Adrenal gland (tissue), 12 donors: ENCODE results near the gene MUC6. TPM values are rescaled to one million over a fixed set of nuclear protein-coding genes. Genes with fewer than 3 reads are reported as not detected.

Source experiments
- DNase-seq, 7 donors: peaks; one replicate each; pipeline ENCODE4 v3.0.0-alpha.2; 2019 to 2020
- H3K27ac ChIP-seq, 5 donors: fragments of 200-600 bp; sonication (generic) in 4 of 5; 1 replicate in 3 of 5; 2 replicates in 2 of 5; pipeline versions ENCODE4 v1.5.1 to v1.8.0; 2016 to 2020; ENCODE audit warnings: mild to moderate bottlenecking in 1 of 5
- H3K27me3 ChIP-seq: fragments of 200-600 bp; 2 replicates; pipeline ENCODE4 v1.8.0; 2021
- H3K36me3 ChIP-seq, 2 donors: fragments of 200-600 bp; replicated peaks in 1 of 2; 1 replicate in 1 of 2; 2 replicates in 1 of 2; pipeline versions ENCODE4 v1.5.1 to v1.8.0; 2018 to 2022
- H3K4me1 ChIP-seq, 2 donors: fragments of 200-600 bp; replicated peaks in 1 of 2; 1 replicate in 1 of 2; 2 replicates in 1 of 2; pipeline versions ENCODE4 v1.5.1 to v1.8.0; 2018 to 2021
- H3K4me3 ChIP-seq, 4 donors: fragments of 200-600 bp; sonication (generic) in 3 of 4; one replicate each; pipeline ENCODE4 v1.5.1; 2016 to 2018
- H3K9me3 ChIP-seq, 3 donors: fragments of 200-600 bp; sonication (generic) in 1 of 3; replicated peaks in 1 of 3; 1 replicate in 2 of 3; 2 replicates in 1 of 3; pipeline versions ENCODE4 v1.5.1 to v1.8.0; 2016 to 2021
- POLR2A ChIP-seq, 2 donors: fragments of 450-650 bp; IDR thresholded peaks; one replicate each; pipeline ENCODE4 v1.6.1; 2017; ENCODE audit warnings: antibody characterized with exemption in 2 of 2, mild to moderate bottlenecking in 2 of 2, moderate library complexity in 1 of 2
- WGBS, 4 donors: extraction: QIAGEN DNeasy Blood & Tissue Kit in 2 of 4; methylation state at CpG; one replicate each; pipeline versions ENCODE4 v1.1.5 to v1.1.7; 2013 to 2017; 5-methylcytosine and 5-hydroxymethylcytosine counted together
- intact Hi-C, 2 donors: fragments of 100-400 bp; cut with DNase I; formaldehyde crosslinking; loops; one replicate each; pipeline versions ENCODE4 v1.14.1 to v1.15.0; 2022 to 2023
- polyA plus RNA-seq, 3 donors: library from polyadenylated mRNA; stranded (reverse); fragments of 200-250 nt in 2 of 3; fragments of 350-450 nt in 1 of 3; fragmentation: Illumina TruSeq in 1 of 3; extraction: RNeasy Lipid Tissue Mini Kit (QIAGEN cat#74804) in 1 of 3; gene quantifications; one replicate each; pipeline ENCODE4 v1.2.3, GENCODE V29; 2013 to 2014
- total RNA-seq, 9 donors: library from RNA; depleted of rRNA in 4 of 9; stranded (reverse); fragments of >200 nt in 4 of 9; fragments of 120-200 nt in 1 of 9; fragmentation: NEBNext Ultra II Directional in 1 of 9; extraction: Animal tissue kit (Norgen Biotek cat#: 25700) in 1 of 9; gene quantifications; one replicate each; pipeline versions ENCODE4 v1.1.0 to v1.2.4, GENCODE V29; 2013 to 2023
- TF ChIP-seq, protein P1 (sequence below), 6 experiments: fragments of 450-650 bp in 4 of 6; fragments of 200-600 bp in 2 of 6; sonication (generic) in 1 of 6; IDR thresholded peaks; 1 replicate in 5 of 6; 2 replicates in 1 of 6; pipeline versions ENCODE4 v1.5.1 to v1.8.0; 2016 to 2021; ENCODE audit warnings: antibody characterized with exemption in 6 of 6, mild to moderate bottlenecking in 2 of 6, moderate library complexity in 1 of 6
- donor health status: healthy with polysubstance abuse.
- donor health status: Bipolar disorder and iron deficiency.
- donor health status: DM: yes; HTN: yes; CAD: no.
- donor health status: DM: no; HTN: no; CAD: no.
- donor health status: DM: no; HTN: no; CAD: no.
- donor health status: DM: yes; HTN: yes; CAD: no.

MUC6 gene
- total and polyA plus RNA-seq, 12 donors, result under 0.01 to 0.72 (median 0.04) TPM; not detected in 7

DNA sequence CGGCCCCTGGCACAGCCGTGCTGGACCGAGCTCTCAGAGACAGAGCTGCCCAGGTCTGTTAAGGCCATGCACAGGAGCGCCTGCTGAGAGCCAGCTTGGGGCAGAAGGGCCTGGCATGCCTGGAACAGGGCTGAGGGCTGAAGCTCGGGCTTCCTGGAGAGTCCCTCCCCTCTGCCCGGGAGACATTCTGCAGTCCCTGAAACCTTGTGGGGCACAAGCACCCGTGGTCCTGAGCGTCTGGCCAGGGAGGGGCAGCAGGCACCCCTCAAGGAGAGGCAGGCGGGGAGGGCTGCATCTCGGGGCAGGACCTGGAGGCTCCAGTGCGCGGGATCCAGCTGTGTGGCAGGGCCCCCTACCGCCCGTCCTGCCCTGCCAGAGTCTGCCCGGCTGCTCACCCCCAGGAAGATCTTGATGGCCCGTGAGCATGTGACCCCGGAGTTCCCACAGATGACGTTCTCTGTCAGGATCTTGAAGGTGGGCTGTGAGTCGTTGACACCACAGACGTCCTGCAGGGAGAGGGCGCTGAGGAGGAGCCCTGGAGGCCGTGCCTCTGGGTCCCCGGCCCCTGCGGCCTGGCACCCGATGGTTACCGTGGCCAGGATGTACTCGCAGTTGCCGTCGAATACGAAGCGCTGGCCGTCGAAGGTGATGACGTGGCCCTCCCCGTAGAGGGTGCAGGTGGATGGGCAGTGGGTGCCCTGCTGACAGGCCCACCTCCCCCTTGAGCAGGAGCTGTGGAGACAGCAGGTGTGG, 10.9 kb downstream of the MUC6 start:
- WGBS, 4 donors, result 67 to 75% (median 74%) methylated on average over 2 to 35 of the region's 35 CpGs

DNA sequence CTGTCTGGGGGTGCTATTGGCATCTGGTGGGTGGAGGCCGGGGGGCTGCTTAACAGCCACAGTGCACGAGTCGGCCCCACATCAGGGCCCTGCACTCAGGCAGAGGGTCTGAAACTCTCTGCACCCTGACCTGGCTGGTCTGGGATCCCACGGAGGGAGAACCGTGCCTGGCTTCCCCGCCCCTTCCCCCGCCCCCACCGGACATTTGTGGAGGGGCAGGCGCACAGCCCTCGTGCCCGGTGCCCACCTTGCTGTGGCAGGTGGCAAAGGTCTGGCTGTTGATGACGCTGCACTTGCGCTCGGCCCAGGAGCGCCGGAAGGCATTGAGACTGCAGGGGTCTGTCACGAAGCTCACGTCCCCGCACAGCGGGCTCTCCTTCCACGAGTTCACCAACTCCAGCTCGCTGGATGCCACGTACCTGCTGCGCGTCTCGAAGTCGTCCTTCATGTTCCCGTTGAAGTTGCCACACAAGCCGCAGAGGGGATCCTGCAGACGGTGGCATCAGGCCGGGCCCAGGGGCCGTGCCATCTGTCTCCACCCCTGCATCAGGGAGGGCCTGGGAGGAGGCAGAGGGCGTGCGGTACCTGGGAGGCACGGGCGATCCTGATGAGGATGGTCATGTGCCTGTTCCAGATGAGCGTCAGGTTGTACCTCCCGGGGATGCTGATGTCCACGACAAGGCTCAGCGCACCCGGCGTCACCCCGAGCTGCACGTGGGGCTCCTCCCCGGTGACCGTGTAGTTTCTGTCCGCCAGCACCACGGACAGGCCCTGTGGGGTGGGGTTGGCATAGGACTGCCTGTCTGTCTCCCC, 11.7 kb downstream of the MUC6 start:
- whole genome bisulfite sequencing, 4 donors, result 84 to 90% (median 86%) methylated on average over 29 to 48 of the region's 48 CpGs
- Histone ChIP-seq H3K27ac (no peak overlapping the region), H3K9me3 (no peaks in the 10 kb centered on the region), H3K36me3 (no peaks in the 10 kb centered on the region), H3K4me1 (no peaks in the 10 kb centered on the region), H3K4me3 (no peak overlapping the region), H3K27me3 (no peaks in the 10 kb centered on the region)
- TF ChIP-seq, protein P1, sequence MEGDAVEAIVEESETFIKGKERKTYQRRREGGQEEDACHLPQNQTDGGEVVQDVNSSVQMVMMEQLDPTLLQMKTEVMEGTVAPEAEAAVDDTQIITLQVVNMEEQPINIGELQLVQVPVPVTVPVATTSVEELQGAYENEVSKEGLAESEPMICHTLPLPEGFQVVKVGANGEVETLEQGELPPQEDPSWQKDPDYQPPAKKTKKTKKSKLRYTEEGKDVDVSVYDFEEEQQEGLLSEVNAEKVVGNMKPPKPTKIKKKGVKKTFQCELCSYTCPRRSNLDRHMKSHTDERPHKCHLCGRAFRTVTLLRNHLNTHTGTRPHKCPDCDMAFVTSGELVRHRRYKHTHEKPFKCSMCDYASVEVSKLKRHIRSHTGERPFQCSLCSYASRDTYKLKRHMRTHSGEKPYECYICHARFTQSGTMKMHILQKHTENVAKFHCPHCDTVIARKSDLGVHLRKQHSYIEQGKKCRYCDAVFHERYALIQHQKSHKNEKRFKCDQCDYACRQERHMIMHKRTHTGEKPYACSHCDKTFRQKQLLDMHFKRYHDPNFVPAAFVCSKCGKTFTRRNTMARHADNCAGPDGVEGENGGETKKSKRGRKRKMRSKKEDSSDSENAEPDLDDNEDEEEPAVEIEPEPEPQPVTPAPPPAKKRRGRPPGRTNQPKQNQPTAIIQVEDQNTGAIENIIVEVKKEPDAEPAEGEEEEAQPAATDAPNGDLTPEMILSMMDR (IDR thresholded peaks at IDR 0.05), result no peak
- TF ChIP-seq POLR2A (IDR thresholded peaks at IDR 0.05), result no peak
- intact Hi-C loops, result no loop called here
- no peak for DNase-seq

More for the DNA sequence above, 10.9 kb downstream of the MUC6 start:
- H3K27ac ChIP-seq, result no peak overlapping the region
- no peak overlapping the region for H3K4me3 ChIP-seq
- no peaks in the 10 kb centered on the region for H3K36me3 ChIP-seq
- TF ChIP-seq POLR2A (IDR thresholded peaks at IDR 0.05), result no peak
- TF ChIP-seq, protein P1 (IDR thresholded peaks at IDR 0.05), result no peak
- no peaks in the 10 kb centered on the region for H3K4me1 ChIP-seq
- H3K27me3 ChIP-seq, result no peaks in the 10 kb centered on the region
- intact Hi-C loops, result no loop called here
- H3K9me3 ChIP-seq, result no peaks in the 10 kb centered on the region
- DNase-seq, result no peak

DNA sequence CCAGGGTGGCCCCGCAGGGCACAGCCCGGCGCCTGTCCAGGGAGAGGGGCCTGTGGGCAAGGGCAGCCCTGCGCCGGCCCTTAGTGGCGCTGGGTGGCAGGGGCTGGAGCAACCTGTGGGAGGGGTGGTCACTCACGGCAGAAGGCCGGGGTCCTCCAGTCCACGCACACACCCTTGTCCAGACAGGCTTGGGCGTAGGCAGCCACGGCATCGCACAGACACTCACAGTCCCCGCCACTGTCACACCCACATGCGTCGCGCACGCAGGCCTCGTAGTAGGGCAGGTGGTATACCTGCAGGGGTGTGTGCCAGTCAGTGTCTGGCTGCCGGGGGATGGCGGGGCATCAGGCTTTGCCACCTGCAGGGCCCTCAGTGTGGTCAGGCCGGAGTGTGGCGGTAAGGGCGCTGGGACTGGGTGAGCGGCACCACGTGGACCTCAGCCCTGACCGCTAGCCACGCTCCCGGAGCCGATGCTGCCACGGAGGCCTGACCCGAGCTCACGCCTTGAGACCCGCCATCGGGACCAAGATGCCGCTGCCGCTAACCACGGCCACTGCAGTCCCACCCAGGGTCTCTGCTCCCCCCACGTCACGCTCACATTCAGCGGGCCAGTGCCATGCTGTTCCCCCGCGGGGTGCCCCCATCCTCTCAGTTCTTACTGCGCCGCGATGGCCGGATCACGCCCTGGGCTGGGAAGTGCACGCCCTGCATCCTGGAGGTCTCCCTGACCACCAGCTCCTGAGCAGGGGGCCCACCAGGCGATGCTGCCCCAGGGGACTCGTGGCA, 12.5 kb downstream of the MUC6 start:
- no peak overlapping the region for H3K27ac ChIP-seq
- intact Hi-C loops, result no loop called here
- no peak for TF ChIP-seq POLR2A (IDR thresholded peaks at IDR 0.05)
- H3K4me3 ChIP-seq, result no peak overlapping the region
- no peaks in the 10 kb centered on the region for H3K4me1 ChIP-seq
- no peaks in the 10 kb centered on the region for H3K36me3 ChIP-seq
- no peak for DNase-seq
- 94 to 95% (median 94%) methylated on average over 9 to 50 of the region's 50 CpGs for WGBS, 4 donors
- H3K27me3 ChIP-seq, result no peaks in the 10 kb centered on the region
- no peaks in the 10 kb centered on the region for H3K9me3 ChIP-seq

DNA sequence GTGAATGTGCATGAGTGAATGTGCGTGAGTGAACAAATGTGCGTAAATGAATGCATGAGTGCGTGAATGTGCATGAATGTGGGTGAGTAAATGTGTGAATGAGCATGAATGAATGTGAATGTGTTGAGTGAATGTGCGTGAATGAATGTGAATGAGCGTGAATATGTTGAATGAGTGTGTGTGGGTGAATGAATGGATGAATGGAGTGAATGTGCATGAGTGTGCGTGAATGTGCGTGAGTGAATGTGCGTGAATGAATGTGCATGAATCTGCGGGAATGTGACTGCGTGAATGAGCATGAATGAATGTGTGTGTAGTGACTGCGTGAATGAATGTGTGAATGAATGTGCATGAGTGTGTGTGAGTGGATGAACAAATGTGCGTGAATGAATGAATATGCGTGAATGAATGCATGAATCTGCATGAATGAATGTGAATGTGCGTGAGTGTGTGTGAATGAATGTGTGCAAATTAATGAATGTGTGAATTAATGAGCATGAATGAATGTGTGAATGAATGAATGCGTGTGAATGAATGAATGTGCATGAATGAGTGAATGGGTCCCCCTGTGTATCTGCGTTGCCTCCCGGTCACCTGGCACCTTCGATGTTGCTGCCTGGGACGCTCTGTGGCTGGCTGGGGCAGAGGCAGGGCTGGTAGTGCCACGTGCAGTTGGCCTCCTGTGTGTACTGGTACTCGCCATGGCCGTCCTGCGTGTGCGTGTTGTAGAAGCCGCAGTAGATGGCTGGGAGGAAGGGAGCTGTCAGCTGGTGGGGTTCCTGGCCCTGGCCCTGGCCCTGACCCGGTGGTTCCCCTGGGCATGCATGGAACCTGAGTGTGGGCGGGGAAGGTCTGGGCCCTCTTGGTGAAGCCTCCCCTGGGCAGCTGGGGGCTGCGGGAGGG, 13.4 kb downstream of the MUC6 start:
- Histone ChIP-seq H3K4me1 (no peaks in the 10 kb centered on the region), H3K9me3 (no peaks in the 10 kb centered on the region), H3K4me3 (no peak overlapping the region), H3K27me3 (no peaks in the 10 kb centered on the region), H3K36me3 (no peaks in the 10 kb centered on the region), H3K27ac (no peak overlapping the region)
- intact Hi-C loops, result no loop called here
- 90 to 92% (median 91%) methylated on average over 21 to 28 of the region's 28 CpGs for WGBS, 4 donors
- TF ChIP-seq, protein P1 (IDR thresholded peaks at IDR 0.05), result no peak
- no peak for TF ChIP-seq POLR2A (IDR thresholded peaks at IDR 0.05)
- DNase-seq, result no peak
